Activated CD4-positive, alpha-beta T cell treated with anti-CD3 and anti-CD28 coated beads for 36 hours (primary cell): ENCODE data around the gene IER3IP1. TPM values are rescaled to one million over a fixed set of nuclear protein-coding genes. Genes with fewer than 3 reads are reported as not detected.
"Not testable (repeated sequence)": the region's sequence is repeated elsewhere in the genome, so short reads cannot be mapped to it uniquely, and the experiment has no call there.

Experiments
- ATAC-seq: fragments of 200-7000 bp; cut with Tn5 transposase; one replicate; pipeline ENCODE4 v1.10.0; 2021; ENCODE audit warnings: mild to moderate bottlenecking, moderate library complexity
- CTCF ChIA-PET: fragments of 350-600 bp; sonication (Branson Sonifier 250); formaldehyde crosslinking; loops from one replicate; lab custom pipeline; 2021; ENCODE audit warnings: antibody characterized with exemption; lab: Charles Lee
- POLR2A ChIA-PET: fragments of 350-600 bp; sonication (Branson Sonifier 250); formaldehyde crosslinking; loops from one replicate; lab custom pipeline; 2021; ENCODE audit warnings: antibody characterized with exemption, inconsistent platforms; lab: Charles Lee
- DNase-seq: peaks from one replicate; pipeline ENCODE4 v3.0.0-alpha.2; 2020
- H3K27ac Mint-ChIP-seq: one replicate; pipeline ENCODE4 v1.8.0; 2021; ENCODE audit warnings: mixed read lengths
- H3K27me3 Mint-ChIP-seq: one replicate; pipeline ENCODE4 v1.8.0; 2021; ENCODE audit warnings: mixed read lengths
- H3K36me3 Mint-ChIP-seq: one replicate; pipeline ENCODE4 v1.8.0; 2021; ENCODE audit warnings: low read depth, mixed read lengths
- H3K4me1 Mint-ChIP-seq: one replicate; pipeline ENCODE4 v1.8.0; 2021; ENCODE audit warnings: mixed read lengths
- H3K4me3 Mint-ChIP-seq: one replicate; pipeline ENCODE4 v1.8.0; 2021; ENCODE audit warnings: mild to moderate bottlenecking, moderate library complexity, mixed read lengths
- H3K9me3 Mint-ChIP-seq: one replicate; pipeline ENCODE4 v1.8.0; 2021; ENCODE audit warnings: low read depth, mixed read lengths
- intact Hi-C, 2 experiments: fragments of 100-400 bp; cut with DNase I in 1 of 2; cut with micrococcal nuclease in 1 of 2; formaldehyde crosslinking; loops; one replicate each; pipeline versions ENCODE4 v1.14.2 to v1.15.1; 2022 to 2024; cut with DNase I, micrococcal nuclease
- total RNA-seq, 2 experiments: library from RNA; stranded (reverse); gene quantifications; one replicate each; pipeline ENCODE4 v1.2.3, GENCODE V29; 2021

The IER3IP1 gene
- total RNA-seq, 2 experiments from 2014 or later: 9.0 to 11.5 TPM

DNA sequence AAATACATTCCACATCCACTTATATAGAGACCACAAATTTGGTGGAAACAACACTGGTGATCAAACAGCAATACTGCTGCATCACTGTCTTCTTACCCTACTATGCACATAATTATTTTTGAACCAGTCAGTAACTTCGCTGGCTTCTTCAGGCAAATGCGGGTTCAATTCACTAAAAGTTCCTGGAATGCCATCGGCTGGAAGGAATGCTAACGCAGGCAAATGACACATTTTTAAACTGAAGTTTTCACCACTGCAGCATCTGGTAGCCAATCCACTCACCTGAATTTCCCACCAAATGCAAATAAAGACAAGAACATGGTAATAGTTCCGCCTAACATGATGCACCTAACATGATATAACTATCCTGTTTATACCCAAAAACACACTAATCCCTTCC is 15.9 kb downstream of the IER3IP1 start:
- peaks cover 17% of the 10 kb centered on the region for H3K36me3 Mint-ChIP-seq
- ATAC-seq: no peak
- no peak overlapping the region for H3K27ac Mint-ChIP-seq
- H3K27me3 Mint-ChIP-seq: no peaks in the 10 kb centered on the region
- H3K4me3 Mint-ChIP-seq: no peak overlapping the region
- POLR2A ChIA-PET: no interaction called here
- peaks cover 27% of the 10 kb centered on the region for H3K4me1 Mint-ChIP-seq
- CTCF ChIA-PET: no interaction called here
- no peak for DNase-seq
- intact Hi-C loops: loop anchor here in 1 of 2 experiments (5.0 kb wide), 1 partner anchor 38 kb away; no protein-coding TSS in a partner anchor
- H3K9me3 Mint-ChIP-seq: no peaks in the 10 kb centered on the region

DNA sequence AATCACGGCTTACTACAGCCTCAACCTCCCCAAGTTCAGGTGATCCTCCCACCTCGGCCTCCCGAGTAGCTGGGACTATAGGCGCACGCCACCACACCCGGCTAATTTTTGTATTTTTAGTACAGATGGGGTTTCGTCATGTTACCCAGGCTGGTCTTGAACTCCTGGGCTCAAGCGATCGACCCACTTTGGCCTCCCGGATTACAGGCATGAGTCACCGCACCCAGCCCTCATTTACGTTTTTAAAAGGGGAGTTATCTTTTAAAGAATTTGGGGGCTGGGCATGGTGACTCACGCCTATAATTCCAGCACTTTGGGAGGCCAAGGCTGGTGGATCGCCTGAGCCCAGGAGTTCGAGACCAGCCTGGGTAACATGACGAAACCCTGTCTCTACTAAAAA is 17.8 kb downstream of the IER3IP1 start:
- DNase-seq, CTCF ChIA-PET, H3K27ac Mint-ChIP-seq, H3K4me3 Mint-ChIP-seq, H3K9me3 Mint-ChIP-seq, H3K27me3 Mint-ChIP-seq, POLR2A ChIA-PET, ATAC-seq: not testable (repeated sequence)
- Mint-ChIP-seq H3K36me3 (peaks cover 23% of the 10 kb centered on the region), H3K4me1 (peaks cover 11% of the 10 kb centered on the region)
- intact Hi-C loops: loop anchor here in 1 of 2 experiments (10.0 kb wide), 1 partner anchor 904 kb away; no protein-coding TSS in a partner anchor

GRCh38 chr18:47151439-47151838 is 24.7 kb downstream of the IER3IP1 start:
- no peak for DNase-seq
- peak overlapping the region; percentile 98 for H3K27ac Mint-ChIP-seq
- intact Hi-C loops: loop anchor here (1.0 to 10.0 kb wide), 5 partner anchors 12 to 979 kb away; partner anchors contain the start of genes KATNAL2 (in 1 of the 2) and PIAS2 (in 1 of the 2)
- peaks cover 35% of the 10 kb centered on the region for H3K4me1 Mint-ChIP-seq
- H3K9me3 Mint-ChIP-seq: no peaks in the 10 kb centered on the region
- peaks cover 18% of the 10 kb centered on the region for H3K36me3 Mint-ChIP-seq
- POLR2A ChIA-PET: interaction anchor here (0.5 to 0.7 kb wide), 2 partner anchors 11 to 856 kb away, joined by 4 to 6 read pairs; no protein-coding TSS in a partner anchor
- no peaks in the 10 kb centered on the region for H3K27me3 Mint-ChIP-seq
- CTCF ChIA-PET: interaction anchor here (1.5 to 1.8 kb wide), 2 partner anchors 32 to 53 kb away, joined by 4 to 6 read pairs; no protein-coding TSS in a partner anchor
- no peak for ATAC-seq
- peak overlapping the region; percentile 98 for H3K4me3 Mint-ChIP-seq

DNA sequence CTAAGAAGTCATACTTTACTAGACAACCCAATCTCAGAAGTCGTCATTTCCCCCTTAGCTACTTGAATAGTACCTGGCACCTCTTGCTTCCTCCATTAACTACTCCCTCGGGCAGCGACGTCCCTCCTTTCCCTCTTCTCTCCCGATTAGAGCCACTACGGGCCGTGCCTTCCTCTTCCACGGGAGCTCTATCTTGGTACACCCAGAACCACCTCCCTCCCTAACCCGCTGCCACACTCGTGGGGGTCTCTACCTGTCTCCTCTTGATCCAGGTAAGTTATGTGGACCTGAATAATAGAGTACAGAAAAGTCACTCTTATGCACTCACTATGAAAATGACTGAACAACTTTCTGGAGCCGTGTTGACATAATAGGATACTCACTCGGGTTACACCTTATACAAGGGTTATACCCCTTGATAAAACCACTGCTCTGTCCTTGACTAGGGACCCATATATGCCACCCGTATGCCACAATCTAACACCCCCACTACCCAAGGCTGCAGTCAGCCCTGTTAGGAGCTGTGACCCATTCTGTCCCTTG is 25.3 kb downstream of the IER3IP1 start:
- peak; percentile 52 for ATAC-seq
- peak; percentile 30 for DNase-seq
- H3K27me3 Mint-ChIP-seq: no peaks in the 10 kb centered on the region
- intact Hi-C loops: loop anchor here (1.0 to 10.0 kb wide), 8 partner anchors 12 to 979 kb away; partner anchors contain the start of genes IER3IP1 (in 1 of the 2), KATNAL2 (in 1 of the 2), PIAS2 (in 1 of the 2) and SMAD2 (in 1 of the 2)
- H3K9me3 Mint-ChIP-seq: no peaks in the 10 kb centered on the region
- peak overlapping the region; percentile 98 for H3K27ac Mint-ChIP-seq
- H3K4me3 Mint-ChIP-seq: peak overlapping the region; percentile 98
- peaks cover 40% of the 10 kb centered on the region for H3K4me1 Mint-ChIP-seq
- CTCF ChIA-PET: interaction anchor here (1.2 to 1.8 kb wide), 4 partner anchors 21 to 53 kb away, joined by 3 to 6 read pairs (median 4); no protein-coding TSS in a partner anchor
- POLR2A ChIA-PET: interaction anchor here (0.5 to 0.8 kb wide), 2 partner anchors 40 to 855 kb away, joined by 3 to 6 read pairs; no protein-coding TSS in a partner anchor
- H3K36me3 Mint-ChIP-seq: peaks cover 15% of the 10 kb centered on the region

- no peaks in the 10 kb centered on the region for H3K27me3 Mint-ChIP-seq
- peak; percentile 89 for ATAC-seq
- H3K4me3 Mint-ChIP-seq: peak within 1 kb of the TSS; percentile 98
- DNase-seq: peak; percentile 88
- H3K4me1 Mint-ChIP-seq: peaks cover 41% of the 10 kb centered on the region
- CTCF ChIA-PET: interaction anchor here (0.6 to 1.8 kb wide), 6 partner anchors 13 to 1002 kb away, joined by 3 to 6 read pairs (median 3); no protein-coding TSS in a partner anchor
- H3K9me3 Mint-ChIP-seq: no peaks in the 10 kb centered on the region
- H3K27ac Mint-ChIP-seq: peak within 1 kb of the TSS; percentile 98
- H3K36me3 Mint-ChIP-seq: peaks cover 17% of the 10 kb centered on the region
- intact Hi-C loops: loop anchor here (1.0 to 10.0 kb wide), 7 partner anchors 25 to 978 kb away; partner anchors contain the start of genes IER3IP1 (in 1 of the 2), KATNAL2 (in 1 of the 2), PIAS2 (in 1 of the 2) and SMAD2 (in 1 of the 2)
- POLR2A ChIA-PET: interaction anchor here (0.6 to 1.1 kb wide), 3 partner anchors 30 to 232 kb away, joined by 3 to 4 read pairs (median 3); partner anchors contain the start of genes KATNAL2 and PIAS2
Measured at GRCh38 chr18:47150029-47150823, 25.9 kb downstream of the IER3IP1 start, which contains the start of gene HDHD2. Gene HDHD2 (minus strand): TSS chr18:47150500. CDS start chr18:47136439, 14,061 bp downstream.

DNA sequence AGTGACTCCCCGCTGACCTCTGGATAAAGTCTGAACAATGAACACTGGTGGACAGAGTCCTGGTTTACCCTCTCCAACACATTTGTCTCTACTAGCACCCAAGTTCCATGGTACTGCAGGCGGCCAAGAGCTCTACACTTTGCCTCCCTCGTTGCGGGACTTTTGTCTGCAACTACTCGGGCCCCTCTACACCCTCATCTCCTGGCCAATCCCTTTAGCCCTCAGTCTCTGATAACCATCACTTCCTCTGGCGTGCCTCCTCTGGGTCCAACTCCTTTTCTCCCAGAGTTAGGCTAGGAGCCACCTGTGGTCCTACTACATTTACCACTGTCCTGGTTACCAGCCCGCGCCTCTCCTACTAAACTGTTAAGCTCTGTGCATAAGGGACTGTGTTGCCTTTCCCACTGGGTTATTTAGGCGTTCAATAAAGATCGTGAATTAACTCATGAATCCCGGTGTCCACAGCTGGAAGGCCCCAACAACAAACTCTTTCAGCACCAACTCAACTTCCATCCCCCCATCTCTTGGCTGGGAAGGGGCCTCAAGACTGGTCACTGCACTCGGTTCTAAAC is 26.6 kb downstream of the IER3IP1 start:
- POLR2A ChIA-PET: interaction anchor here (0.6 to 1.1 kb wide), 2 partner anchors 29 to 232 kb away, joined by 3 to 4 read pairs; partner anchors contain the start of genes KATNAL2 and PIAS2
- intact Hi-C loops: loop anchor here (1.0 to 10.0 kb wide), 7 partner anchors 25 to 977 kb away; partner anchors contain the start of genes IER3IP1 (in 1 of the 2), KATNAL2 (in 1 of the 2), PIAS2 (in 1 of the 2) and SMAD2 (in 1 of the 2)
- peaks cover 15% of the 10 kb centered on the region for H3K36me3 Mint-ChIP-seq
- no peak for DNase-seq
- no peaks in the 10 kb centered on the region for H3K9me3 Mint-ChIP-seq
- ATAC-seq: no peak
- CTCF ChIA-PET: interaction anchor here (0.6 to 1.8 kb wide), 6 partner anchors 14 to 1001 kb away, joined by 3 to 6 read pairs (median 3); no protein-coding TSS in a partner anchor
- peak overlapping the region; percentile 98 for H3K27ac Mint-ChIP-seq
- H3K27me3 Mint-ChIP-seq: no peaks in the 10 kb centered on the region
- H3K4me1 Mint-ChIP-seq: peaks cover 45% of the 10 kb centered on the region
- H3K4me3 Mint-ChIP-seq: peak overlapping the region; percentile 98

GRCh38 chr18:47146206-47146605 is 30.0 kb downstream of the IER3IP1 start:
- no peak overlapping the region for H3K4me3 Mint-ChIP-seq
- intact Hi-C loops: no loop called here
- ChIA-PET CTCF (no interaction called here), POLR2A (no interaction called here)
- peaks cover 42% of the 10 kb centered on the region for H3K4me1 Mint-ChIP-seq
- no peak for ATAC-seq
- H3K9me3 Mint-ChIP-seq: no peaks in the 10 kb centered on the region
- no peaks in the 10 kb centered on the region for H3K27me3 Mint-ChIP-seq
- DNase-seq: no peak
- H3K27ac Mint-ChIP-seq: no peak overlapping the region
- peaks cover 16% of the 10 kb centered on the region for H3K36me3 Mint-ChIP-seq

- Mint-ChIP-seq H3K4me1 (peaks cover 30% of the 10 kb centered on the region), H3K27me3 (no peaks in the 10 kb centered on the region), H3K36me3 (peaks cover 20% of the 10 kb centered on the region), H3K27ac (no peak overlapping the region), H3K9me3 (no peaks in the 10 kb centered on the region), H3K4me3 (no peak overlapping the region)
- CTCF ChIA-PET: no interaction called here
- DNase-seq (no peak), ATAC-seq (no peak)
- intact Hi-C loops: no loop called here
- POLR2A ChIA-PET: no interaction called here
Measured at GRCh38 chr18:47143899-47144485, 32.2 kb downstream of the IER3IP1 start.

DNA sequence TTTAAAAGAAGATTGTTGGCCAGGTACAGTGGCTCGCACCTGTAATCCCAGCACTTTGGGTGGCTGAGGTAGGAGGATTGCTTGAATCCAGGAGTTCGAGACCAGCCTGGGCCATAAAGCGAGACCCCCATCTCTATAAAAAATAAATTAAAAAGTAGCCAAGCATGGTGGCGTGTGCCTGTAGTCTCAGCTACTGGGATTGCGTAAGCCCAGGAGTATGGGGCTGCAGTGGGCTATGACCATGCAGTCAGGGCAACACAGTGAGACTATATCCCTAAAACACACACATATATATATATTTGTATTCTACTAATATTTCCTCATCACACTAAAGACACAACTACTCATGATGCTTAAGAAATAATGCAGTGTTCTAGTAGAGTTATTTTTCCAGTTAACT is 33.0 kb downstream of the IER3IP1 start:
- peaks cover 21% of the 10 kb centered on the region for H3K4me1 Mint-ChIP-seq
- no peak overlapping the region for H3K27ac Mint-ChIP-seq
- intact Hi-C loops: no loop called here
- H3K36me3 Mint-ChIP-seq: peaks cover 26% of the 10 kb centered on the region
- POLR2A ChIA-PET: no interaction called here
- H3K27me3 Mint-ChIP-seq: no peaks in the 10 kb centered on the region
- H3K9me3 Mint-ChIP-seq: no peaks in the 10 kb centered on the region
- DNase-seq (no peak), ATAC-seq (no peak)
- H3K4me3 Mint-ChIP-seq: no peak overlapping the region
- CTCF ChIA-PET: no interaction called here

DNA sequence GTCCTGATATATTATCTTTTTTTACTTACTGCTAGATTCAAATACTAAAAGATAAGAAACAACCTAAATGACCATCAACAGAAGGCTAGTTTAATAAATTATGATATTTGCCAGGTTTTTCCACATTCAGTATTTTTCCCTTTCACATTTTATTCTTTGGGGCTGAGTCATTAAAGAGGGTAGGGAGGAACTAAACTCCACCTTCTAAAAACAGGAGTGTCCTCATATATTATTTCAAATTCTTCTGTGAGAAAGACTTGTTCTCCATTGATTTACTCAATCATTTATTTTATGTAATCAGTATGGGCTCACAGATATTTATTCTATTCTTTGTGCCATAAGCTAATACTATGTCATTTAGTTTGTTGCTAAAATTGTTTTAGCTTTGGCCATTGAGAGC is 34.9 kb downstream of the IER3IP1 start:
- Mint-ChIP-seq H3K4me1 (peaks cover 10% of the 10 kb centered on the region), H3K9me3 (no peaks in the 10 kb centered on the region), H3K36me3 (peaks cover 29% of the 10 kb centered on the region), H3K27ac (no peak overlapping the region), H3K4me3 (no peak overlapping the region), H3K27me3 (no peaks in the 10 kb centered on the region)
- ChIA-PET POLR2A (no interaction called here), CTCF (interaction anchor here (0.6 kb wide), 1 partner anchor 97 kb away, joined by 4 read pairs; no protein-coding TSS in a partner anchor)
- DNase-seq (no peak), ATAC-seq (no peak)
- intact Hi-C loops: no loop called here
